Activated effector memory CD4-positive, alpha-beta T cell treated with Interleukin-2 at 50 U/mL for 16 hours (primary cell): ENCODE results near the gene RNF181.
"Not testable (repeated sequence)": the region's sequence is repeated elsewhere in the genome, so short reads cannot be mapped to it uniquely, and the experiment has no call there.

Source experiments
- DNase-seq: peaks from one replicate; pipeline ENCODE4 v3.0.0-alpha.2; 2020

The RNF181 gene

DNA sequence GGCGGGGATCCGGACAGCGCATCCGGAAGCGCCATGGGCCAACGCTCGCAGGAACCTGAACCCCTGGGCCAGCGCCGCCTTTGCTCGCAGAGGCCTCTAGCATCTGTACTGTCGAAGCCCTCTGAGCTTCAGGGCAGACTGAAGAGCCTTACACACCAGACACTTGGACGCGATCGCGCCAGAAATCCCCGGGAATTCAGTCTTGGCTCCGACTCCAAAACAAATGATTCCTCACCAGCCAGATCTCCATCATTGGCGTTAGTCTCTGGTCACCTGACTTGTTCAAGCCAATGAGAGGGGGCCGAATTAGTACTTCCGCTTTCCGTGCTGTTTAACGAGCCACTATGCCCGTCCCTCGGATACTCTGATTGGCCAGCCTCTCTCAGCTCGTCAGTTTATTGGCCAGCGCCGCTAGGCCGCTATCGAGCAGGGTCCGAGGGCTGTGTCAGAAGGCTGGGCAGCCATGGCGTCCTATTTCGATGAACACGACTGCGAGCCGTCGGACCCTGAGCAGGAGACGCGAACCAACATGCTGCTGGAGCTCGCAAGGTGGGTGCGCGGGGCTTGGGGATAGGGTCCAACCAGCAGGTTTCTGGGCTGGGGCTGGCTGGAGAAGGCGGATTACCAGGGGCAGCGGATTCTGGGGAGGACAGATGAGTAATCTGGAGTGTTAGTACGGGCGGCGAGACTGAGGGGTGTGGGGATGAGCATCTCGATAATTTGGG lies at the start of gene RNF181:
TSS of gene RNF181 (plus strand) at position 445 of the 725 bp plus-strand sequence. CDS start at position 464, 19 bp downstream.
- DNase-seq: peak; percentile 81

DNA sequence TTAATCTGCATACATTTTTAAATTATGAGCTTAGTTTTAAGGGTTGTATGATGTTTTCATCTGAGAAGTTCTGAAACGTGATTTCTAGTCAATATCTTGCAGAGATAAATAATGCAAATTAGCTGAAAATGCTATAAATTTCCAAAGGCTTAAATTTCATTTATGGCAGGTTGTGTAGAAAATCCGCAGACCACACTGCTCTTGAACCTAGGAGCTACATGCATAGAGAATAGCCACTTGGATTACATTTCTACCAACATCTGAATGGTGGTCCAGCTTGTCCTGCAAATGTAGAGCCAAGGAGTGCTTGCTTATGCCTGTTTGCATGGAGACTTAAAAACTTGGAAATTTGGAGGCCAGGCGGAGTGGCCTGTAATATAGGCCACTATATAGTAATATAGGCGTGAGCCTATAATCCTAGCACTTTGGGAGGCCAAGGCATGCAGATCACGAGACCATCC lies 49.7 kb upstream of the RNF181 start:
- no peak for DNase-seq

DNA sequence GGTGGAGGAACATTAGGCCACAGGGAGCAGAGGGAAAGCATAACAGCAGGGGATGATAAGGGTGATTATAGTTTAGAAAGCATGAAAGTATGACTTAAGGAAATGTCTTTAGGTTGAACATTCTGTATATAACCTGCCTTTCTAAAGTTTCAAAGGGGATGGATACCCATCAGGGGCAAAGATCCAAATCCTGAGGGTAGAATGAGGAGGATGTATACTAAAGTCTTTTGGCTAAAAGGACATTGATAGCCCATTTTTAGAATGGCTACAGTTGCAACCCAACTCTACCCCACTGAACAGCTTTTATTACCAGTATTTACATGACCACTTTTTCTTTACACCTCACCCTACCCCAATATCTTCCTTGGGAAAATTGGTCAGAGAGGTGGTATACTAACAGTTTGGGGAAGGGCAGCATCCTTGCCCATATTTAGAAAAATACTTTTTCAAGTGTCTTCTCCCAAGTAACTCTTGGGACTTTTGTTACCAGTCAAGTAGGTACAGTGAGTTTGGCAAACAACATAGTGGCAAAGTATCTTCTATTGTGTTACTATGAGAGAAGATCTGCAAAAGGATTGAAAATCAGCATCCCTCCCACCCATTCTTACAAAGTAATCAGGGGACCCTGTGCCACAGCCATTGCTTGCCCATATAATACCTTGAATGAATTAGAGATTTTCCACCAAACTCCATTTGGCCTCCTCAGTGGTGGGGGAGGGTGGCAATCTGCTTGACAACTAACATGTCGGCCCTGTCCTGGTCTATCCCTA lies 48.3 kb upstream of the RNF181 start:
- no peak for DNase-seq

GRCh38 chr2:85547859-85548607 lies 47.5 kb upstream of the RNF181 start:
- DNase-seq: no peak

DNA sequence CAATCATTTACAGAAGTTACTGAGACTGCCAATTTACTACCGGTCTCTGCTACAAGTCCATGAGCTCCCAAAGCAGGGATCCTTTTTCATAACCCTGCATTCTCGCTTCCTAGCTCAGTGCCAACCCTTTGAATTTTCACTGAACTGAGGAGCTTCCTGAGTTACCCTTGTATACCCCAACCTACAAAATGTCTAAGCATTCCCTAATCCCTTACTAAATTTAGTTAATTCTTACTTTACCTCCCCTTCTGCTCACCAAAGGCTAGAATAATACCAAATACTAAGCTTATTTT lies 47.0 kb upstream of the RNF181 start:
- DNase-seq: no peak

- no peak for DNase-seq
Measured at GRCh38 chr2:85549095-85549494, 46.5 kb upstream of the RNF181 start.

GRCh38 chr2:85549826-85550225 lies 45.7 kb upstream of the RNF181 start:
- DNase-seq: no peak

DNA sequence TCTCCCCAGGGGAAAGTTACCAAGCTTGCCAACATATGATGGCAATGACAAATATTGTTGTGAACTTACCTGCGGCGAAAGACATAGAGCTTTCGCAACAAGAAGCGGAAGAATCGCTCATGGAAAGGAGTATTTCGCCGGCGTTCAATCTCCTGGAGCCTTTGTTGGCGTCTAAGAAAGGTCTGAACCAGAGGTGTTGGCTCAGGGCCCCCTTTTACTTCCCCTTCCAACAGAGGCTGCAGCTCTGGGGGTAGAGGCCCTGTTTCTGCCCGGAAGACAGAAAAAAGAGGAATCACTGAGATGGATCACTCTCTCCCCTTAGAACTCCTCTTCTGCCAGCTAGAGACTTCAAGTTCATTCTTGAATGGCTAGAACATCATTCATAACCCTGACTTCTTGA lies 45.1 kb upstream of the RNF181 start:
- no peak for DNase-seq

DNA sequence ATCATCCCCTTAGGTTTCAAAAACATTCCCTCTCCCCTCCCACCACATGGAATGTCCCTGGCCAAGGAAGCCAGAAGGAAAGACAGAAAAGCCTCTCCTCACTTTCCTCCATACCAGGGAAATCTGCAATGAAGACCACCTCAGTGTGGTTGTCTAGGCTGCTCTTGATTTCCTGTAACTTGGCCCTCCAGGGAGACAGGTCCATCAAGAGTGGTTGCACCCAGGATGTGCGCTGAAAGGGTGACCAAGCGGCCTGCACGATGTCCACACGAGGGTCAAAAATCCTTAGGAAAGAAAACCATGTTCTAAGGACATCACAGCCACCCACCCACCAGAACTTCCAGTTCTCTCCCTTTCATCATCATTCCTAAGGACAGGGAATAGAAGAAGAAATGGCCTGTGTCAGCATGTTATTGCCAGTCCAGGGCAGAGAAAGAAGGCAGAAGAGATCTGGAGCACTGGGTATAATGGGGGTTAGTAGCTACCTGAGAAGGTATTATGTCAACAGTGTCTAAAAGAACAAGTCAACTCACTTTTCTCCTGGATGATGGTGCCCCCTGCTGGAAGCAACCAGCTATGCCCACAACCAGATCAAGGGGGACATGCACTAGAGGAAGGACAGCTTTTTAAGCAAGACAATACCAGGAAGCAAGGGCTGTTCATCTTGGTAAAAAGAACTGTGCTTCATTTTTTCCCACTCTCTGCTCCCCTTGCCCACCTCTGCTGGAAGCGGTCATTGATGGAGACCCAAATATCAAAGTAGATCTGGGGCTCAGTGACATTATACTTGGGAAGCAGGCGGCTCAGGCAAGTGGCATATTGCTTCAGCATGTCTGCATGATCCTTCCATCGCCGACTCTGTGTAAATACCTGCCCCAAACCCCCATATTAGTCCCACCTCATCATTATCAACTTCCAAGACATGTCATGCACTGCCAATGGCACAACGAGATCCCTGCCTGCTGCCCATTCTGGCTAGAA lies 43.6 kb upstream of the RNF181 start:
- peak; percentile 77 for DNase-seq

DNA sequence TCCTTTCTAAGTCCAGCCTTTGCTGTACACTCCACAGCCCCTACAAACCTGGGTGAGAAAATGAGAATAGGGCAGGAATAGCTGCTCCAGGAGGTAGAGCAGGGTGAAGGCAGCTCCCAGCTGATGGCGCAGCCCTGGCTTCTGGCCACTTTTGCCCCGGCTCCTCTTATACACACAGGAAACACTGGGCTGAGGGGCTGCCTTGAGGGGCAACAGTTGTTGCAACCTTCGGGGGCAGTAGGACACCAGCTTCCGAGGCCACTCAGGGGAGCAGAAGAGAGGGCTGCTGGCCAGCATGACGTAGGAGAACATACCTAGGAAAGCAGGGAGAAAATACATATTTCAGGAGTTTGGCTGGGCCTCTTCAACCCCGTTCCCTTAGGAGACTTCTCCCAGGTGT lies 42.4 kb upstream of the RNF181 start:
- no peak for DNase-seq

DNA sequence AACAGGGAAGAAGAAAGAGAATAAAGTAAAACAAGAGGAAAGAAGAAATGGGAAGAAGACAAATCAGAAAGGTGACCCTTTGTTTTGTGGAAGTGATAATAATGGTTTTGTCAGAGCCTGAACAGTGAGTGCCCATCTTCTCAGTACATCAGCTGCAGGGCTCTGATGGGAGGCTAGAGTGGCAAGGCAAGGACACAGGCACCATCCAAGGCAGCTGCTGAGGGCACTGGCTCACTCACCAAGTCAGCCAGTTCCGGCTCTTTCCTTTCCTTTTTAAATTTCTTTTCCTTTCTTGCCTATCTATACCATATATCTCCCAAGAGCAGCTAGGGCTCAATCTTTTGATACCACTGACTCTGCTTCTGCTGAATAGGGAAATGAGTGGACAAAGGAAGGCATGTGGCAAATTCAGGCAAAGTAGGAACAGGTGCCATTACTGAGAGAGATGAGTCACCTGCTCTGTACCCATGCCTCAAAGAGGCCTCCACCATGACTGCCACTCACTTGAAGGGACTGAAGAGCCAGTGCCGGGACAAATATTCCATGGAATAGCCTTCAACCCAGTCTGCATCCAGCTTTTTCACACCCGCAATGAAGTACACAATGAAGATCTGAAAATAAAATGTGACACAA lies 40.4 kb upstream of the RNF181 start:
- DNase-seq: no peak

DNA sequence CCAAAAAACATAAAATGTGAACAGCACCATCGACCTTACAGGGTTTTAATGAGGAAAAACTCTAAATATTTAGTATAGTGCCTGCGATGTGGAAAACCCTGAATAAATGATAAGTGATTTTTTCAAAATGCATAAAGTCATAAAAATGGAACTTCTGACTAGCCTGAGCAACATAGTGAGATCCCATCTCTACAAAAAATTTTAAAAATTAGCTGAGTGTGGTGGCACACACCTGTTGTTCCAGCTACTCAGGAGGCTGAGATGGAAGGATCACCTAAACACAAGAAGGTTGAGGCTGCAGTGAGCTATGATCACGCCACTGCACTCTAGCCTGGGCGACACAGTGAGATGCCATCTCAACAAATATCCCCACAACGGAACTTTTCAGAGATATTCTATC lies 38.4 kb upstream of the RNF181 start:
- DNase-seq: no peak

DNA sequence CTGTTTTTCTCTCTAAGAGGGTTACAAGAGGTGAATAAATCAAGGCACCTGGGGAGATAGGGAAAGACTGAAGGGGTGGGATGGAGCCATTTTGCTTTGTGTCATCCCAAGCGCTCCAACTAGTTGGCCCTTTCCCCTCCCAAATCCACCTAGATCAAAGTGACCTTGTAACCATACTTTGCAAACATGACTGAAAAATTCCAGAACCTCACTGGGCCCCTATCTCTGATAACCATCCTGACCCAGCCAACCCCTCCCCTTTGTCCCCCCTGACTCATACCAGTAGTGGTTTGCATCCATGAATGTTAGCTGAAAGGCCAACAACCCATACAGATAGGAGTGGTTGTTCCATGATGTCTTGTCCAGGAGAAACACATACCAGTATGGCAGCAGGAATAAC lies 37.4 kb upstream of the RNF181 start:
- no peak for DNase-seq

DNA sequence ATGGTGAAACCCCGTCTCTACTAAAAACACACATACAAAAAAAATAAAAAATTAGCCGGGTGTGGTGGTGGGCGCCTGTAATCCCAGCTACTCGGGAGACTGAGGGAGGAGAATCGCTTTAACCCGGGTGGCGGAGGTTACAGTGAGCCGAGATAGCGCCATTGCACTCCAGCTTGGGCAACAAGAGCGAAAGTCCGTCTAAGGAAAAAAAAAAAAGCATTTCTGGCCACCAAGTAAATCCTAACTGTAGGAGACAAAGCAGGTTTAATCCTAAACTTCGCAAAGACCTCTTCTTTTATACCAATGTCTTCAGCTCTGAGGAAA lies 35.2 kb upstream of the RNF181 start:
- not testable (repeated sequence) for DNase-seq

- DNase-seq: no peak
Measured at GRCh38 chr2:85560812-85561279, 34.7 kb upstream of the RNF181 start.

DNA sequence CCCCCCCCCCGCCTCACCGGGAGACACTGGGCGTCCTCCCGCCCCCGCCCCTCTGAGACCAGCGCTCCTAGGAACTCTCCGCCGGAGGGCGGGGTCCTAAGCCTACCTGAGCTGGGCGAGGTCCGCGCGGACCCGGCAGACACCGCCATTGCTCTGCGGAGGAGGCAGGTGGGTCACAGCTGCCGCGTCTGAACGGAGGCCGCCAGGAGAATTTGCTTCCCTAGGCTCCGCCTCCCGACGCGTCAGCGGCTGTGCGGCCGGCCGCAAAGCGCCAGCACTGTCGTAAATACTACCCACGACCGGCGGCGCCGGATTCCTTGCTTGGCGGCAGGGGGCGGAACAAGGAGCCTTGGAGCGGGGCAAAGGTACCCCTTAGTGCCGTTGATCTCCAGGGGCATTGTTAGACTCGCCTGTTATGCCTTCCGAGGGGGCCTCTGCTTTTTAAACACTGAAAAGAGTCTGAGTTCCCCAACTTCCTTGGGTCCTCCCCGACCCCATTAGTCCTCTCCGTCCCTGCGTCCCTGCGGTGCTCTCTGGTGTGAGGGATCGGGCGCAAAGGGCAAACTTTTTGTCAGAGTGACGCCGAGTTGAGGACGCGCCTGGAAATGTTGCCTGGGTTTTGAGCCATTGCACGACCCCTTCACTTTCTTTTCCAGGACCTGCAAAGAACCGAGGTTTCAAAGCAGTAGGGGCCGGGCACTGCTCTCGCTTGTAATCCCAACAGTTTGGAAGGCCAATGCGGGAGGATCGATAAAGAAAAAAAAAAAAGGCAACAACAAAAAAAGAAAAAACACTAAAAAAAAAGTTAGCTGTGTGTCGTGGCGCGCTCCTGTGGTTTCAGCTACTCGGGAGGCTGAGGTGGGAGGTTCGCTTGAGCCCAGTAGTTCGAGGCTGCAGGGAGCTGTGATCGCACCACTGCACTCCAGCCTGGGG lies 34.0 kb upstream of the RNF181 start, which contains the start of gene GGCX:
TSS of gene GGCX (minus strand) at position 214 of the 933 bp plus-strand sequence. CDS start at position 149, 65 bp downstream.
- peak; percentile 93 for DNase-seq

DNA sequence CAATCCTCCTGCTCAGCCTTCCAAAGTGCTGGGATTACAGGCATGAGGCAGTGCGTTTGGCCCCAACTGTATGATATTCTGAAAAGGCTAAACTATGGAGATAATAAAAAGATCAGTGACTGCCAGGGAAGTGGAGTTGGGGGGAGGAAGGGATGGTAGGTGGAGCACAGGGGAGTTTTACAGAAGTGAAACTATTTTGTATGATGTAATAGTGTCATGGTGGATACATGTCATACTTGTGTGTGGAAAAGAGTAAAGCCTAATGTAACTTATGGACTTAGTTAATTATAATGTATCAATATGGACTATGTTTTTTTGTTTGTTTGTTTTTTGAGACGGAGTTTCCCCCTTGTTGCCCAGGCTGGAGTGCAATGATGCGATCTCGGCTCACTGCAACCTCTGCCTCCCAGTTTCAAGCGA lies 31.4 kb upstream of the RNF181 start:
- DNase-seq: no peak

GRCh38 chr2:85566265-85566664 lies 29.3 kb upstream of the RNF181 start:
- no peak for DNase-seq

- DNase-seq: no peak
Measured at GRCh38 chr2:85575739-85576138, 19.8 kb upstream of the RNF181 start.

DNA sequence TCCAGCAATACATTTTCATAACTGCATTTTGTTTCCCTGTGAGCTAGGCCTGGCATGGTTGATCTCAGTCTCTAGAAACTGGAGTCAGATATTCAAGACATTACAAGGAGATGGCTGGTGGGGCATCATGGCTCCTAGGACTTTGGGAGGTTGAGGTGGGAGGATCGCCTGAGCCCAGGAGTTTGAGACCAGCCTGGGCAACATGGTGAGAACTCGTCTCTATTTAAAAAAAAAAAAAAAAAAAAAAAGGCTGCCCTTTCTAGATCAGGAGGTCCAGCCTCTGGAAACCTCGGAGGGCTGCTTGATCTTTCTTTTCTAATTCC lies 18.5 kb upstream of the RNF181 start:
- DNase-seq: no peak
